Measurements from ENCODE around the gene DUOXA2.
"Not testable (repeated sequence)": the region's sequence is repeated elsewhere in the genome, so short reads cannot be mapped to it uniquely, and the experiment has no call there.

The DUOXA2 gene

GRCh38 chr15:45097466-45097865 lies 16.7 kb upstream of the DUOXA2 start:
- no peak for DNase-seq

- DNase-seq = no peak
Observed at GRCh38 chr15:45099549-45100165, 14.5 kb upstream of the DUOXA2 start.

- no peak for DNase-seq
Observed at GRCh38 chr15:45100884-45101625, 13.1 kb upstream of the DUOXA2 start.

- DNase-seq = no peak
Observed at GRCh38 chr15:45101749-45102148, 12.4 kb upstream of the DUOXA2 start.

GRCh38 chr15:45102226-45102625 lies 11.9 kb upstream of the DUOXA2 start:
- no peak for DNase-seq

- DNase-seq = not testable (repeated sequence)
Observed at GRCh38 chr15:45104170-45104569, 10.0 kb upstream of the DUOXA2 start.

GRCh38 chr15:45105586-45105985 lies 8.5 kb upstream of the DUOXA2 start:
- no peak for DNase-seq

- DNase-seq = no peak
Observed at GRCh38 chr15:45106002-45106790, 7.9 kb upstream of the DUOXA2 start.

- DNase-seq = no peak
Observed at GRCh38 chr15:45107941-45108630, 6.0 kb upstream of the DUOXA2 start.

GRCh38 chr15:45110256-45110820 lies 3.8 kb upstream of the DUOXA2 start:
- no peak for DNase-seq

- DNase-seq = no peak
Observed at GRCh38 chr15:45111390-45112142, 2.6 kb upstream of the DUOXA2 start.

GRCh38 chr15:45112143-45112590 lies 2.0 kb upstream of the DUOXA2 start:
- DNase-seq = no peak

GRCh38 chr15:45112591-45113379 lies 1.3 kb upstream of the DUOXA2 start:
- no peak for DNase-seq

GRCh38 chr15:45113380-45113990 lies 641 bp upstream of the DUOXA2 start:
- no peak for DNase-seq

GRCh38 chr15:45114751-45115085 lies 592 bp downstream of the DUOXA2 start:
- no peak for DNase-seq

GRCh38 chr15:45115312-45115820 lies 1.2 kb downstream of the DUOXA2 start:
- no peak for DNase-seq

- DNase-seq = no peak
Observed at GRCh38 chr15:45116006-45116481, 1.9 kb downstream of the DUOXA2 start.

- DNase-seq = no peak
Observed at GRCh38 chr15:45116482-45117307, 2.6 kb downstream of the DUOXA2 start.

- DNase-seq = no peak
Observed at GRCh38 chr15:45117308-45118130, 3.4 kb downstream of the DUOXA2 start.
